IPS-11a (cell line): ENCODE measurements around the gene CEP128.

Experiments used
- H3K4me3 ChIP-seq: one replicate; pipeline ENCODE4 v1.5.1; 2013; ENCODE audit warnings: low read depth, low read length, control low read depth

The CEP128 gene

DNA sequence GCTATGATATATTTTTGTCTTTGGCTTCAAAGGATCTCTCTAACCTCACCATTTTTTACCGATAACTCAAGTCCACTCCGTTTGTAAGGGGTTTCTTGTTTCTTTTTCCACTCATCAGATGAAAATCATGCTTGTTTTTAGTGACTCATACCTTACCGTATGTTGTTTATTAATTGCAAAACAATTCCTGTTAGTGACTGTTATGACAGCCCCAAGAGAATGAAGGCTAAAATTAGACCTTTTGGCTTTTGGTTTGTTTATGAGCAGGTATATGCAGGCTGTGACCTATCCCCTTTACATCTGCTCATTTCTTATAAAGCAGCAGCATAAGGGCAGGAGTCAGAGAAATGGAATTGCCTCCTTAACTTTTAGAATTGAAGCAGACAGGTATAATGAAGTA lies 319.8 kb downstream of the CEP128 start:
- H3K4me3 ChIP-seq = no peak overlapping the region

DNA sequence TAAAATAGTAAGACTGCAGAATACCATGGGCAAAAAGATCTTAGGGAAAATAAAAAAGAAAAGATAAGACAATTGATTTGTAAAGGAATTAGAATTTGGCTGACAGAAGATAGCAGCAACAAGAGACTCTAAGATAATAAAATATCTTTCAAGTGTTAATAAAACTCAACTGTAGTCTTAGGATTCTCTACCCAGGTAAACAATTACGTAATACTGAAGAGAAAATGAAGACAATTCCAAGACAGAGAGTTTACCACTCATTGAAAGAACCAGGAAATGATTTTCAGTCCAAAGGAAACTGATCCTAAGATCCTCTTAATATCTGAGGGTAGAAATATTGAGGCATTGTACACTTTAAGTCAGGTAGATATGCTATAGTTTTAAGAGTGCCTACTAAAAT lies 321.1 kb downstream of the CEP128 start:
- no peak overlapping the region for H3K4me3 ChIP-seq

DNA sequence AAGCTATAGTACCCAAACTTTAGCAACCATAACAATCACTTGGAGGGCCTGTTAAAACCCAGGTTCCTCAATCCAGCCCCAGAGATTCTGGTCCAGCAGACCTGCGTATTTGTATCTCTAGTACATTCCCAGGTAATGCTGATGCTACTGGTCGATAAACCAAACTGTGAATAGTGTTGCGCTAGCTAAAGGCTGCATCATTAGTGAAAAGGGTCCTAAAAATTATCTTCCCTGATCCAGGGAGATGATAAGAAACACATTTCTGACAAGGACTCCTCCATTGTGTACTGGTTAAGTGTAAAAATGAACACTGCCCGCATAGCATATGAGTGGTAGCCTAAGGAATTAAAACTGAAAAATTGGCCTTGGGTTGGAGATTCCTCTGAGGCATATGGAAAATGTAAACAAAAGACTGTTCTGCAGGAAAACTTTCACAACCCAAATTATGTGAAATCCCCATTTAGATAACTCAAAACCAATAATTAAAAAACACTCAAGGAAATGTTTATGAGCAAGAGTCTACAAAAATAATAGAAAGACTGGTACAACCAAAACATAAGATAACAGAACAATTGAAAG lies 322.7 kb downstream of the CEP128 start:
- no peak overlapping the region for H3K4me3 ChIP-seq

DNA sequence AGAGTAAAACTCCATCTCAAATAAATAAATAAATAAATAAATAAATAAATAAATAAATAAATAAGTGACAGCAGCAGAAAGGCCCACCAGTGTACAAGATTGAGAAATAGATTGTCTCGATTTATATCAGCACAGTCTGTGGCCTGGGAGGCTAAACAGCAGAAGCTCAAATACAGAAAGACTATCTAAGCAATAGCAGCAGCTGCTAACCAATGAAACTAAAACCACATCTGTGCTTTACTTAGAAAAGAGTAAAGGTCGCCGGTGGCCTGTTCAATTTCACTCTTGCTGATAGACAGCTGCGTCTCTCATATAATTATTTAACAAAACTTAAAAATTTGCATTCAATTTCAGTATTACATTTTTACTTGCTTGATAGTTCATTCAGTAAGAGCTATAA lies 325.7 kb downstream of the CEP128 start:
- H3K4me3 ChIP-seq = no peak overlapping the region

DNA sequence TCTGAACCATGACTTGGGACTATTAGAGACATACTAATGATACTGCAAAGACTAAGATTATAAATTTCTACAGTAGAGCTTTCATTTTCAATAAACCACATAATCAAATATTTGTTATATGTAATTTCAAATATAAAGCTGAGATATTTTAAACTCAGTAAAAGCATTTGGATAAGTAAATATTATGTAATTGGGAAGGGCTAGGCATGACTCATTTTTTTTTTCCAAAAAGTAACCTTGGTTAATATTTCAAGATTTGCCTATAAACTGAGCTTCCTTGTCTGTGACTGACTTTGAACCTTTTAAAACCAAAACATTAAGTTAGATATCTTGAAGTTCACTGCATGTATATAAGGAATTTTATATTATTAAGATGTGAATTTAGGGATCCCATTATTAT lies 332.5 kb downstream of the CEP128 start:
- H3K4me3 ChIP-seq = no peak overlapping the region

DNA sequence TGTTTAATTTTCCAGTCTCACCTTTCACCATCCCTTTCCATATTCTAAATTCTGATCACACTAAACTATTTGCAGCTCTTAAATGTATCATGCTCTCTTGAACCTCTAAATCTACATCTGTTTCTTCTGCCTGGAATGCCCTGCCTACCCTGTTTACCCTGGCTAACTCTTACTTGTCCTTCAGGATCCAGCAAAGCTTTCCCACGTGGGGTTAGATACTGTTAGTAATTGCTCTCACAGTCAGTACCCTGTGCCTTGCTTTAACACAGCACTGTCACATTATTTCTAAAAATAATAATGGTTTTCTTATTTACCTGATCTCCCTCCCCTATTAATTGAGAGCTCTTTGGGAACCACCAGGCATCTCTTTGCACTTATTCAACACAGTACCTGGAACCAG lies 333.0 kb downstream of the CEP128 start:
- no peak overlapping the region for H3K4me3 ChIP-seq

DNA sequence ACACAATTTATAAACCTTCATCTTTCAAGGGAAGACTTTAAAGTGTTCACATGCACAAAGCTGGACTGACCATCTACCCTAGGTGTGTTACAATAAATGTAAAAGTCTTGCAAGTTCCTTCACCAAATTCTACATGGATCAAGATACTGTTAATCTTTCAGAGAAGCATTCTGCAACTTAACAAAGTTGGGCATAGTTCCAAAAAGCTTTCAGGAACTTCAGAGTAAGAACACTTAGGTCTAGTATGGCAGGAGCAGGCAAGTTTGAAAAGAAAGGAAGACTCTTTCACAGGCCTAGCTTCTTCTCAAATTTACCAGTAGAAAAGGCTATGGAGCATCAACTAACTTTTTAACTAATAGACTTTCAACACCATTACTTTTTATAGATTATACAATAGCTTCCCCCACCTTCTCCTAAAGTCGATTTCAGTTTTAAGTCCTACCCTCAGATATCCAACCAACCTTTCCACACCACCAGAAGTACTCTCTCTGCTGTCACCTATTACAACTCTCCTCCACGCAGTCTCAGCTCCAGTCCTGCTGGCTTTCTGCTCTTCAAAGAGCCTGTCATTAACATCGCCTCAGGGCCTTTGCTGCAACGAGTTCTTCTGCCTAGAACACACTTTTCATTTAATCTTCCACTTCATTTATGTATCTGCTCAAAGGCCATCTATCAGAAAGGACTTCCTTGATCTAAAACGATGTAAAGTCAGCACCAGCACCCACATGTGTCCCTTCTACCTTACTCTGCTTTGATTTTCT lies 333.9 kb downstream of the CEP128 start:
- no peak overlapping the region for H3K4me3 ChIP-seq

DNA sequence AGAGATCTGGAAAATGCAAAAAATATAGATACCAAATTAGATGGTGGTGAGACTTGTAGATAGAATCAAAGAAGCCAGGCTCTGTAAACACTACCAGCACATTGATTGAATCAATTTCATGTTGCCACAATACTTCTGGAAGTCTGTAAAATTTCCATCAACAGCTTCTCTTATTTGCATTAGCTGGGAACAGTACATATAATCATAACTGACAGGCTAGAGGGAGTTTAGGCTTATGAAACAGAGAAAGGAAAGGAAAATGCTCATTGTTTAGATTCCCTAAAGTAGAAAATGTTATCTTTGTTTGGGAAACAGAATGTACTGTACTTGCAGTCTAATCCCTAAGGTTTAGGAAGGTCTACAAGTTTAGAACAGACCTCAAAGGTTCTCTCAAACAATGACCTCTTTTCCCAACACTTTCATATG lies 335.2 kb downstream of the CEP128 start:
- H3K4me3 ChIP-seq = no peak overlapping the region

DNA sequence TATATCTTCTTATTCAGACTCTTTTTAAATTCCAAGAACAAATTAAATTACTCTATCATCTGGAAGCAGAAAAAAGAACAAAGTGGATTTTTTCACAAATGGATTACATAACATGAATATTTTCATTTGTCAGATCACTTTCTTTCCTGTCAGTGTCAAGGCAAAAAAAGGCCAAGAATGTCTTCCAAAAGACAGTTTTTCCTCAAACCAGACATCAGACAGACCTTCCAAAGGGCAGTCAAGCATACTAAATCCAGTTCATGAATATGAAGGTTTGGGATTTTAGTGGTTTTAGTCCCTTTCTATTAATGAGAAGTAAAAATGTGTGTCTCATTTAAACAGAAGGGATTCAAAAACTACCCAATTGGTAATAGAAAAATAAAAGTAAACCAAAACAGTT lies 336.0 kb downstream of the CEP128 start:
- H3K4me3 ChIP-seq = no peak overlapping the region

DNA sequence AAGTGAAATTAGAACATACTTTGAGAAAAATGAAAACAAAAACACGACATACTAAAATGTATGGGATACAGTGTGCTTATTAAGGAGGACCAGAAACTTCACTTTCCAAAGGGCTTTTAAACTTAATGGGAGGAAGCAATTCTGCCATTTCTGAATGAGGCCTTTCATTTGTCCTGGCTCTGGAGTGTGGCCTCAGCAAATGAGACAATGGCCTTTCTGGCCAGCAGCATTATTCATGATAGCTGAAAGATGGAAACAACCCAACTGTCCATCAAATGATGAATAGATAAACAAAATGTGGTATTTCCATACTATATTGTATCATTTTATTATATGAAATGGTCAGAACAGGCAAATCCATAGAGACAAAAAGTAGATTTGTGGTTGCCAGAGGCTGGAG lies 338.6 kb downstream of the CEP128 start:
- no peak overlapping the region for H3K4me3 ChIP-seq

DNA sequence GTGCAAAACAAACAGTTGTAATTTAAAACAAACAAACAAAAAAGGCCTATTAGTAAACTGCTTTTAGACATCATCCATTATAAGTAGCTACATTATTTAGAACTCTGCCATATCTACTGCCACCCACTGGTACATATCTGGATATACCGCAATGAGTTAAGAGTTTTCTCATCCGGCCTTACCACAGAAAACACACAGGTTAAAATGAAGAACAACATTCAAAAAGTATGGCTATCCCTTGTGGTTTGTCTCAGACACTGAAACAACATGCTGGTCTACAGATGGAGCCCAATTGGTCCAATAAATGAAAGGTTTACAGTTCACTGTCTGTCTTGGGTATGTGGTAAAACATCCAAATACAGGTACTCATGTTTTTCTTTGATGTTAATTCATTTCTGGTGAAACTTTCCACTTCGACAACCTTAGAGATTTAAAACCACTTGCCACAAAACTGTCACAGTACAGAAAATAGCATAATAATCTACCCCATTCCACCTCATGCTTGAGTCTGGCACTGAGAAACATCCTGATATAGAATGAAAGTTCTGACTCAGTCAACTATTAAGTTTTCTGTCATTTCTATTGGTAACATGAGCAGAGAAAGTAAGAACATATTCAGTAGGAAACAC lies 354.3 kb downstream of the CEP128 start:
- H3K4me3 ChIP-seq = no peak overlapping the region

DNA sequence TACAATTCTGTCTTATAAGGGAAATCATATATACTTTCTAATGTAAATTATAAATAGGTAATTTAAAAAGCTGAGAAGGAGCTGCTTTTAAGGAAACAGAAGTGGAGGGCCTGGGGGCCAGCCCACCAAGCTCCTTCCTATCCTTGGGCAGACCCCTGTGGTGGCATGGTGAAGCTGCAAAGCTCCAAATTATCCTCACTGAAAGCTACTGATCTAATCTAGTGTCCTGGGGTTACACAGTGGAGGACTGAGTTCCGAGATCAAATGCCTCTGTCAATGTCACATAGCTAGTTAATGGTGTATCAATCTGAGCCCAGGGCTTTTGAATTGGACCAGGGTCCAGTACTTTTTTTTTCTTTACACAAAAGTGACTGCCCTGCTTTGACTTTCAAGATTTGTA lies 355.4 kb downstream of the CEP128 start:
- H3K4me3 ChIP-seq = no peak overlapping the region

DNA sequence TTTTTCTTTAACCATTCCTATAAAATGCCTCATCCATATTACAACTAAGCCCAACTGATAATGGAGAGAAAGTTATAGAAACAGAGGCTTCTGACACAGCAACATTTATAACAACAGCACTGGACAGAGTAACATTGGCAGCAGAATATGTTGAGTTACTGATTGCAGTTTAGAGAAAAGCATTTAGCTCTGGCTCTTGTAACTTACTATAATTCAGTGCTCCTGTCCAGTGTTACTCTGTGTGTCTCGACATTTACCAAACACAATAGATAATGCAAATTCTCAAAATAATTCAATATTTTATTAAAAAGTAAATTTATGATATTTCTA lies 356.1 kb downstream of the CEP128 start:
- H3K4me3 ChIP-seq = no peak overlapping the region

DNA sequence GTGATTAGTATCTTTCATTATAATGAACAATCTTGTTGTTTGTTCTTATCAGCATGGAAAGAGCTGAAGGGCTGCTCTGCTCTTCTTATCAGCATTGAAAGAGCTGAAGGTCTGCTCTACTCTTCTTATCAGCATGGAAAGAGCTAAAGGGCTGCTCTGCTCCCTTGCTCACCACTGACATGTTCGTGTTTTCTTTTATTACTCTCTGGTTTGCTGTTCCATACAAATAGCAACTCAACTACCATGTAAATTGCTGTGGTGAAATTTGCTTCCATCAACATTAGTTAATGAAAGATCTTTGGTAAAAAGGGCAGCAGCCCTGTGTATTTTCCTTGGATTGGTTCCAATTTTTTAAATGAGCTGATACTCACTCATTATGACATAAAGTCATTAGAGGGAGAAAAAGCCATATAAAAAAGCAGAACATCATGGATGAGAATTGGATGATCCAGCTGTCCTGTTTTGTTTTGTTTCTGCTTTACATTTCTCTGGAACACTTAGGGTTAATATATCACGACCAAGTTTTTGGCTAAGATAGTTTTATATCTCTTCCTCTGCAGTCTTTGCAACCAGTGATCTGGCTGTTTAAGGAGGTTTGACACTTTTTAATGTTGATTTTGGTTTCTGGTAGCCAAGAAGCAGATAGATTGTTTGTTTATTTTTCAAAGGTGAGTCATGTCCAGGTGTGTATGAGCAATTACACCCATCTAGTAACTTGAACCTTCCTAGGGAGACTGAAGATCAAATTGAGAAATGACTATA lies 356.6 kb downstream of the CEP128 start:
- no peak overlapping the region for H3K4me3 ChIP-seq

DNA sequence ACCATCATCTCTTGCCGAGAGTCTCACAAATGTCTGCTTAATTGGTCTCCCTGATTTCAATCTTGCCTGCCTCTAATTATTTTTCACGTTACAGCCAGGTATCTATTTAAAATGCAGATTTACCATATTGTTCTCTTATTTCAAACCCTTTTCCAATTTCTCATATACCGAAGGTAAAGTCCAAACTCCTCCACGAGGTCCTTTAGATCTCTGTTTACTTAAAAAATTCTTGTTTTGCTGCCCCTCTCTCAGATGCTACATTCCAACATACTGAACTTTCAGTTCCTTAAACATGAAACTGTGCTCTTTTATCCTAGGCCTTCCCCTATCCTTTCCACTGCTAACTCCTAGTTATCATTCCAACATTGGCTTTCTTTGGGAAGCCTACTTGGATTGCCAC lies 363.9 kb downstream of the CEP128 start:
- no peak overlapping the region for H3K4me3 ChIP-seq

DNA sequence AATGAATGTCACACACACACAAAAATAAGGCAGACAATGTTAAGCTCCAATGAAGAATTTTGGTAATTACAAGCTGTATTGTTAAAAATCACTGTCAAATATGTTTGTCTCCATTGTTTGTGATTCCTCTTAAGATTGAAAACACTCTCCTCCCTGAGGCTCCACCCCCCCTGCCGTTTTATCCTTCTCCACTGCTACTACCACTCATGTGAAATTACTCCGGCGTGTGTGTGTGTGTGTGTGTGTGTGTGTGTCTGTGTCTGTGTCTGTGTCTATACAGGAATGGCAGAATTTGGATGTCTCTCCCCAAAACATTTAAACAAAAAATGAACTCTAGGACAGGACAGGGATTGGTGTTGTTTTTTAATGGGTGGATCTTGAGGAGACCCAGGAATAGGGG lies 365.1 kb downstream of the CEP128 start:
- no peak overlapping the region for H3K4me3 ChIP-seq

DNA sequence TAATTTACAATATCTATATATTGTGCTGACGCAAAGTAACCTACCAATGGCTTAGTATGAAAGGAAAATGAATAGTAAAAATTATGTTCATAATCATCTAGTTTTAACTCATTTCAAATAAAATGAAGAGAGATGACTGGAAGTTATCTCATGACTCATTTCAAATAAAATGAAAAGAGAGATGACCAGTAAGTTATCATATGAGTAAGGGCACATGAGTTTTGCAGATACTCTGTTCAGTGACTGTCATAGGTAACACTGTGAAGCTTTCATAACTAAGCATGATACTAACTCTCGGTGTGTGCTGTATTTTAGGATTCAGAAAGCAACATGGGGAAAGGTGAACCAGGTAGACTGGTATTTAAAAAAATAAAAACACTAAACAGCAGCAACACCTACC lies 365.8 kb downstream of the CEP128 start:
- no peak overlapping the region for H3K4me3 ChIP-seq

DNA sequence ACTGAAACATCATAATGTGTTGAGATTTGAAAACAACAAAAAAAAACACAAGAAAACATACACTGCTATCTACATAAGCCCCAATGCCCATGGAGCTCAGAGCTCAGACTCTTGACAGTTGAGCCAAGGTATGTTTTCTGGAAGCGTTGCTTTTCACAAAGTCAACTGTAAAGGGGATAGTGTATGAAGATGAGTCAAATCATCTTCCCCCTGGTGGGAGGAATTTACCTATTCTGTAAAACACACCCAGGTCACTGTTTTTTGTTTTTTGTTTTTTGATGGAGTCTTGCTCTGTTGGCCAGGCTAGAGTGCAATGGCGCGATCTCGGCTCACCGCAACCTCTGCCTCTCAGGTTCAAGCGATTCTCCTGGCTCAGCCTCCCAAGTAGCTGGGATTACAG lies 368.9 kb downstream of the CEP128 start:
- no peak overlapping the region for H3K4me3 ChIP-seq

DNA sequence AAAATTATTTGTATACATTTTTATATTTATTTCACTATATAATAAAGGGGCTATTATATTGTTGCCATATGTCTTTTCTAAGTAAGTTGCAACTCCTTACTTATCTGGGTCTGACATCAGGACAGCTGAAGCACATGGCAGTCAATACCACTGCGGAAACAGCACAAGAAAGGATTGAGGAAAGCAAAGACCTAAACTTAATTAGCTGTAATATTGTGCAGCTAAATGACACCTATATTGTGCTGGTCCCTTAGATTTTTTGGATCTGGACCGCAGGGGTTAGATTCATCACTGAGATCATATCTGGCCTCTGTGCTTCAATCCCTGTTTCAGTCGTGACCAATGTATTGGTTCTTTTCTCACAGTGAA lies 370.6 kb downstream of the CEP128 start:
- no peak overlapping the region for H3K4me3 ChIP-seq

DNA sequence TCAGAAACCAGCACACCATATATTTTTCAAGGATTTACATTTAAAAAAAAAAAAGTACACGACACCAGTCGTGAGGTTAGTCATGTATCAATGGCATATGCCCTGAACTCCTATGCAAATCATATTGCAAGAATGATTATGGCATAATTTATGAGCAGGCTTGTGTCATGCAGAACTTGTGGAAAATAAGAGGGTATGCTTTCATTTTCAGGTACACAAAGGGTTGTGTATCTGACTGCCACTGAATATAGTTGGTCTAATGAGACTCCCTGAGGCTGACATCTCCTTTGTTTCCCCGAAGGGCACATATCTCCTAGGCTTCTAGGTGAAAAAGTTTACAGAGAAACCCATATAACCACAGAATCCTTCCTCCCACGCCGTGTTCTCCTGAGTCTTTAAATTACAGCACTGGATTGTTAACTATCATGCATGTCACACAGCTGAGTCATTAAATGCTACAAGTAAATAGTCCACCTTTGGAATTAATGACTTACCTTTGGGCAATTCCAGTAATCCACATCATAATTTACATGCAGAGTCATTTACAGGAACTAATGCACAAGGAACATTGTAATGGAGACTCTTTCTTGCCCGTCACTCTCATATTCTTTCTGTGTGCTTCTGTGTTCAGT lies 373.5 kb downstream of the CEP128 start:
- H3K4me3 ChIP-seq = no peak overlapping the region

DNA sequence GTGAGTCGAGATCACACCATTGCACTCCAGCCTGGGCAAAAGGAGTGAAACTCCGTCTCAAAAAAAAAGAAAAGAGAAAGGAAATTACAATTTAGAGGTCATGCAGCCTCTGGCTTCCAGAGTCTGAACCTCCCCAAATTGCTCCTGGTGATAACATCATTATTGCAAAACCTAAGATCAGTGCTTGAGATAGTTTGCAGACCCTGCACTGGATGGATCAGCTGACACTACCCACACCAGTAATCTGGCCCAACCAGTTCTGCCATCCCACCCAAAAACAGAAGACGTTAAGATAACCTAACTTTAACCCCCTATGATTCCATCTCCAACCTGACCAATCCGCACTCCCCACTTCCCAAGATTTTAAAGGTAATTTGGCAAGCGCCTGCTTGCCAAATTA lies 376.5 kb downstream of the CEP128 start:
- no peak overlapping the region for H3K4me3 ChIP-seq

DNA sequence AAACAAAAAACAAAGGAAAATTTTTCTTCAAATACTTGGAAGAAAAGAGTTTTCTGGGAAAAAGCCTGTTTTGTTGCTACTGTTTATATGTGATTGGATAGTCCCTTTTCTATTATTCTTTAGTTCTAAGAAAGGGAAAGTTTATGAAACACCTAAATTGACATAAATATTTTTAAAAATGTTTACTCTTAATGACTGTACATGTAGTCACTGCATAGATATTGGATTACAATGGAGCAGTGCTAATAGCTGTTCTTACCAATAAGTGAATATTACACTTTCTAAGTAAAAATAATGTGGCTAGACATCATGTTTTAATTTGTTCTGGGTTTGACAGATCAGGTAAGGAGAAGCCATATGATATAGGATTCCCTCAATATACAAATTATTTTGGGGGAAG lies 377.5 kb downstream of the CEP128 start:
- H3K4me3 ChIP-seq = no peak overlapping the region
